K562 (cell line): ENCODE measurements around the gene UBLCP1. TPM values are rescaled to one million over a fixed set of nuclear protein-coding genes. Genes with fewer than 3 reads are reported as not detected.

Experiments
- ATAC-seq: fragments of 200-7000 bp; cut with Tn5 transposase; 3 replicates; pipeline ENCODE4 v1.9.1; 2020; ENCODE audit warnings: moderate library complexity
- BruUV-seq: library from RNA; stranded (reverse); fragments of 400-500 nt; replicated peaks from 2 replicates; lab custom pipeline; 2021; lab: Mats Ljungman, UMichigan
- CTCF ChIA-PET: fragments of 300-600 bp; formaldehyde crosslinking; extraction: SDS; loops from one replicate; lab custom pipeline; 2021; ENCODE audit warnings: low intra/inter-chr PET ratio; lab: Yijun Ruan, JAX
- POLR2A ChIA-PET: fragments of 300-600, 350-650 bp; sonication (Branson Sonifier 250); formaldehyde crosslinking; extraction: SDS; loops from one replicate; lab custom pipeline; 2021; ENCODE audit warnings: antibody characterized with exemption, inconsistent platforms; lab: Yijun Ruan, JAX
- DNase-seq, 4 experiments: peaks; one replicate each; pipeline versions ENCODE4 v3.0.0 to v3.0.0-alpha.2; 2011 to 2018; ENCODE audit warnings: low spot score in 3 of 4, mixed read lengths in 3 of 4; ENCODE audit errors: extremely low read depth in 1 of 4
- FAIRE-seq: peaks from 2 replicates; lab custom pipeline; 2011; peaks lifted over from hg19 to GRCh38; lab: Jason Lieb, UNC
- H2AFZ ChIP-seq: 2 replicates; pipeline ENCODE4 v1.6.0; 2011; ENCODE audit warnings: low read depth, low read length, control low read depth, inconsistent platforms
- H3K27ac ChIP-seq: fragments of 200-600 bp; 3 replicates; pipeline ENCODE4 v1.8.0; 2011; ENCODE audit warnings: low read depth, mild to moderate bottlenecking, control low read depth, inconsistent platforms, low read length, moderate library complexity, mixed read lengths; ENCODE audit errors: extremely low read depth
- H3K27me3 ChIP-seq, 2 experiments: fragments of 300-600 bp in 1 of 2; 2 replicates in 1 of 2; 3 replicates in 1 of 2; pipeline versions ENCODE4 v1.6.0 to v1.8.0; 2011; ENCODE audit warnings: inconsistent platforms in 2 of 2, low read length in 2 of 2, mild to moderate bottlenecking in 1 of 2, mixed read lengths in 1 of 2, moderate library complexity in 1 of 2; ENCODE audit not compliant: control insufficient read depth in 2 of 2, insufficient read depth in 2 of 2
- H3K36me3 ChIP-seq: fragments of 300-600 bp; 3 replicates; pipeline ENCODE4 v1.8.0; 2011; ENCODE audit warnings: mild to moderate bottlenecking, low read length, inconsistent platforms; ENCODE audit not compliant: control insufficient read depth, insufficient read depth
- H3K4me1 ChIP-seq, 2 experiments: fragments of 200-600 bp in 1 of 2; replicated peaks in 1 of 2; 2 replicates in 1 of 2; 3 replicates in 1 of 2; pipeline versions ENCODE4 v1.5.1 to v1.8.0; 2011; ENCODE audit warnings: inconsistent platforms in 2 of 2, low read length in 2 of 2, mild to moderate bottlenecking in 1 of 2, mixed read lengths in 1 of 2, moderate library complexity in 1 of 2; ENCODE audit not compliant: control insufficient read depth in 2 of 2, insufficient read depth in 2 of 2
- H3K4me2 ChIP-seq: 2 replicates; pipeline ENCODE4 v1.6.1; 2011; ENCODE audit warnings: low read length, control low read depth, inconsistent platforms, mixed read lengths; ENCODE audit not compliant: insufficient read depth
- H3K4me3 ChIP-seq: fragments of 200-600 bp; sonication (generic), shearing (Covaris generic); 2 replicates; pipeline ENCODE4 v1.5.1; 2016; ENCODE audit warnings: control low read depth, inconsistent platforms
- H3K79me2 ChIP-seq: fragments of 200-600 bp; 3 replicates; pipeline ENCODE4 v1.8.0; 2011; ENCODE audit warnings: low read length, inconsistent platforms; ENCODE audit not compliant: control insufficient read depth, insufficient read depth
- H3K9ac ChIP-seq, 2 experiments: 2 replicates each; pipeline versions ENCODE4 v1.6.0 to v1.6.1; 2011; ENCODE audit warnings: low read depth in 2 of 2, low read length in 2 of 2, control low read depth in 1 of 2, inconsistent platforms in 1 of 2, mild to moderate bottlenecking in 1 of 2, mixed read lengths in 1 of 2; ENCODE audit not compliant: insufficient read depth in 1 of 2
- H3K9me1 ChIP-seq: one replicate; pipeline ENCODE4 v1.6.0; 2011; ENCODE audit warnings: inconsistent platforms, mild to moderate bottlenecking, low read length, moderate library complexity; ENCODE audit not compliant: control insufficient read depth, insufficient read depth
- H3K9me3 ChIP-seq: replicated peaks from 2 replicates; pipeline ENCODE4 v1.5.1; 2011; ENCODE audit warnings: low read depth, low read length, inconsistent platforms; ENCODE audit not compliant: control insufficient read depth, insufficient read depth
- H4K20me1 ChIP-seq: replicated peaks from 2 replicates; pipeline ENCODE4 v1.6.1; 2011; ENCODE audit warnings: low read length, inconsistent platforms, mixed read lengths; ENCODE audit not compliant: control insufficient read depth, insufficient read depth
- CHD2 ChIP-seq: IDR thresholded peaks from 2 replicates; pipeline ENCODE4 v1.6.1; 2011; ENCODE audit warnings: low read depth, low read length
- HDAC1 ChIP-seq, 2 experiments: fragments of 450-650 bp; IDR thresholded peaks; 2 replicates each; pipeline ENCODE4 v1.6.1; 2016 to 2017; ENCODE audit warnings: inconsistent platforms in 1 of 2, mild to moderate bottlenecking in 1 of 2, moderate library complexity in 1 of 2
- KAT7 ChIP-seq: sonication (generic); formaldehyde crosslinking; IDR thresholded peaks from 2 replicates; pipeline ENCODE4 v1.8.0; 2022; ENCODE audit warnings: missing genetic modification reagents, mild to moderate bottlenecking, borderline replicate concordance
- REST ChIP-seq, 2 experiments: fragments of 450-650 bp; formaldehyde crosslinking in 1 of 2; IDR thresholded peaks; 2 replicates each; pipeline versions ENCODE4 v1.4.0 to v1.6.1; 2014 to 2020; ENCODE audit warnings: mild to moderate bottlenecking in 2 of 2, borderline replicate concordance in 1 of 2, low read depth in 1 of 2
- XRCC5 ChIP-seq: fragments of 200-400 bp; formaldehyde crosslinking; IDR thresholded peaks from 2 replicates; pipeline ENCODE4 v1.6.1; 2017; ENCODE audit warnings: low read depth, mild to moderate bottlenecking, low read length
- ZNF507 ChIP-seq: conservative IDR thresholded peaks from 2 replicates; pipeline ENCODE4 v1.6.1; 2017; ENCODE audit warnings: missing genetic modification characterization, missing compliant biosample characterization
- ZNF76 ChIP-seq: fragments of 250-450 bp; sonication (Bioruptor Pico); IDR thresholded peaks from 2 replicates; pipeline ENCODE4 v1.4.0; 2020; ENCODE audit warnings: mild to moderate bottlenecking, moderate library complexity, borderline replicate concordance
- WGBS: fragments of 100-300 bp; shearing (Covaris generic); methylation state at CpG from one replicate; pipeline ENCODE4 v1.1.6; 2016; ENCODE audit warnings: low coverage, mixed read lengths; ENCODE audit not compliant: insufficient coverage; ENCODE audit errors: missing lambda C conversion rate; 5-methylcytosine and 5-hydroxymethylcytosine counted together
- in situ Hi-C: fragments of 300-500 bp; cut with MboI; formaldehyde crosslinking; loops from 4 replicates; pipeline ENCODE4 v1.15.0; 2018; ENCODE audit warnings: inconsistent platforms, mixed read lengths
- intact Hi-C: fragments of 100-400 bp; cut with micrococcal nuclease; formaldehyde crosslinking; loops from 2 replicates; pipeline ENCODE4 v1.14.2; 2022
- polyA plus RNA-seq, 8 experiments: library from polyadenylated mRNA; depleted of rRNA in 4 of 8; stranded (reverse) in 5 of 8; unstranded in 3 of 8; fragments of >200 nt; fragmentation: Nextera tagmentation in 2 of 8; fragmentation: Illumina TruSeq in 1 of 8; extraction: Ambion mirVana in 2 of 8; extraction: Trizol in 1 of 8; gene quantifications; 2 replicates each; pipeline versions ENCODE4 v1.2.1 to v1.2.3, GENCODE V29; 2011 to 2014; ENCODE audit warnings: inconsistent platforms in 1 of 8, missing spikeins in 1 of 8
- total RNA-seq, 7 experiments: library from RNA; depleted of rRNA in 6 of 7; stranded (reverse); fragments of >200 nt in 6 of 7; fragmentation: Illumina TruSeq in 2 of 7; extraction: Trizol in 2 of 7; gene quantifications; 2 replicates each; pipeline versions ENCODE4 v1.2.1 to v1.2.3, GENCODE V29; 2011 to 2021; ENCODE audit warnings: low replicate concordance in 1 of 7

Gene UBLCP1
- total and polyA plus RNA-seq, 9 of the 15 experiments (the other 6 are each of a cell fraction or from before 2014, with no cell fraction given), result 18.8 to 39.8 (median 30.2) TPM

GRCh38 chr5:159331093-159331973 is 68.2 kb downstream of the UBLCP1 start (continued):
- TF ChIP-seq CHD2 (no peak), XRCC5 (0 out of 2 replicates have a peak, but pooled peaks have one; percentile 23)
- TF ChIP-seq, all 486 proteins: peak for 33

DNA sequence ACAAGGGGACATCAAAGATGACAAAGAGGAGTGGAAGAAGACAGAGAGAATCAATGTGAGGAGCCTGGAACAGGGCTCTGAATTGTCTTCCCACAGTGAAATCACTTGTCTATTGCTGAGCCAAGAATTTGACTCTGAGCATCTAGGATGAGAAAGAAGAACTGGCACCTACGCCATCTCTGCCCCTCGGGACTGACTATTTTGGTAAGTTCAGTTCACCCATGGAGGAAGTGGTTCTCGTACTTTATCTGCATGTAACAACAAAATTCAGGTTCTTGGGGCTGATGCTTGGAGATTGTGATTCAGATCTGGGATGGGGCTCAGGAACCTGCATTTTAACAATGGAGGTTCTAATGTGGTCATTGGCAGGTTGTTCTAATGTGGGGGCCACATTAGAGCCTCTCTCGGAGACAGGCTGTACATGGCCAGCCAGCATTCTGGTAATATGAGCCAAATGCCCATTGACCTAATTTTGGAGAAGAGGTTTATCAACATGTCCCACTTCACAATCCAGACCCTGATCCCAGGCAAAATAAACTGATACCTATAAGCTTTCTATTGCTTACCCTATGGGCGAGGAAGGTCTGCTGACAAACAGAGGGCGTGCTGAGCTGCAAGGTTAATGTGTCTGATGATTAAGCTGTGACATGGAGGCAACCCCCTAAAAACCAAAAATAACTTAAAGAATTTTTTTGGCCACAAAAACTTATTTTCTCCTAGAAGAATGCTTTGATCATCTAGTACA is 69.9 kb downstream of the UBLCP1 start:
- H3K9me3 ChIP-seq, result no peaks in the 10 kb centered on the region
- H3K4me1 ChIP-seq, result peaks cover 0 to 6% of the 10 kb centered on the region in 2 experiments; a peak in 2 of 5 replicates
- in situ Hi-C loops, result loop anchor here (10.0 kb wide), 1 partner anchor 1138 kb away; no protein-coding TSS in a partner anchor
- ChIA-PET CTCF (no interaction called here), POLR2A (interaction anchor here (0.6 kb wide), 1 partner anchor 1161 kb away, joined by 4 read pairs; no protein-coding TSS in a partner anchor)
- no peak for DNase-seq
- no peak overlapping the region for H3K4me2 ChIP-seq
- H4K20me1 ChIP-seq, result no peaks in the 10 kb centered on the region
- no TSS peak for BruUV-seq
- H3K27ac ChIP-seq, result no peak overlapping the region
- peaks cover 9 to 12% of the 10 kb centered on the region in 2 experiments for H3K27me3 ChIP-seq
- ATAC-seq, result no peak
- no peak overlapping the region for H3K9ac ChIP-seq
- intact Hi-C loops, result loop anchor here (5.0 to 10.0 kb wide), 3 partner anchors 89 to 654 kb away; partner anchors contain the start of gene ADRA1B
- no peaks in the 10 kb centered on the region for H3K36me3 ChIP-seq
- FAIRE-seq, result no peak
- WGBS, result 19% methylated on average over 6 of the region's 6 CpGs
- H3K4me3 ChIP-seq, result no peak overlapping the region
- H3K9me1 ChIP-seq, result no peaks in the 10 kb centered on the region
- no peaks in the 10 kb centered on the region for H3K79me2 ChIP-seq
- H2AFZ ChIP-seq, result no peak overlapping the region
- TF ChIP-seq HDAC1 (IDR thresholded peaks at IDR 0.05), result no peak
- TF ChIP-seq KAT7, result no peak
- TF ChIP-seq ZNF507 (tag), result no peak
- no peak for TF ChIP-seq ZNF76 (CRISPR knock-in tag)
- TF ChIP-seq REST (IDR thresholded peaks at IDR 0.05; ENCODE audit: borderline replicate concordance), result no peak
- no peak for TF ChIP-seq REST (CRISPR knock-in tag; IDR thresholded peaks at IDR 0.05; ENCODE audit: low read depth)
